ENCODE data around the gene GNG7. TPM values are rescaled to one million over a fixed set of nuclear protein-coding genes. Genes with fewer than 3 reads are reported as not detected.
A peak's percentile ranks its signal among the peaks of the same experiment; 100 is the strongest.

GNG7 gene
- total and polyA plus RNA-seq, 10 of the 15 experiments (the other 5 are each of a cell fraction or from before 2014, with no cell fraction given): 1.9 to 13.6 (median 6.5) TPM

GRCh38 chr19:2666344-2666994, 36.0 kb downstream of the GNG7 start:
- BruUV-seq (replicated peaks): no TSS peak
- DNase-seq (ENCODE audit: low read depth, low spot score): no peak
- Histone ChIP-seq H3K9me3 (replicated peaks; ENCODE audit: control insufficient read depth, insufficient read depth, low read length) (peaks cover 13% of the 10 kb centered on the region), H3K79me2 (ENCODE audit: control insufficient read depth, insufficient read depth, low read length) (peaks cover 3% of the 10 kb centered on the region), H3K4me1 (ENCODE audit: control insufficient read depth, insufficient read depth, low read length) (peaks cover 23% of the 10 kb centered on the region), H3K36me3 (ENCODE audit: control insufficient read depth in 2 of 2, insufficient read depth in 2 of 2, low read length in 1 of 2) (peaks cover 0 to 2% of the 10 kb centered on the region in 2 experiments; a peak in 2 of 4 replicates), H4K20me1 (ENCODE audit: control insufficient read depth, insufficient read depth) (no peaks in the 10 kb centered on the region), H3K27me3 (replicated peaks in 1 of 2; ENCODE audit: control insufficient read depth in 2 of 2, insufficient read depth in 2 of 2, low read length in 1 of 2) (no peaks in the 10 kb centered on the region), H3K9ac (ENCODE audit: control insufficient read depth, insufficient read depth, low read length) (no peak overlapping the region), H3K27ac (ENCODE audit: control insufficient read depth, insufficient read depth) (no peak overlapping the region), H2AFZ (ENCODE audit: control insufficient read depth, low read depth, low read length) (no peak overlapping the region), H3K4me3 (no peak overlapping the region), H3K4me2 (ENCODE audit: control insufficient read depth, insufficient read depth) (no peak overlapping the region)
- ChIA-PET POLR2A (no interaction called here), SMC1A (ENCODE audit: uncharacterized antibody, unreplicated experiment) (no interaction called here), CTCF (interaction anchor here (1.6 kb wide), 1 partner anchor 18 kb away, joined by 3 read pairs; no protein-coding TSS in a partner anchor), RAD21 (ENCODE audit: unreplicated experiment) (no interaction called here)
- FAIRE-seq: no peak
- ATAC-seq: no peak
- 87% methylated on average over 9 of the region's 9 CpGs for WGBS (ENCODE audit: insufficient coverage, insufficient replicate concordance, low lambda C conversion rate, missing lambda C conversion rate)
- intact Hi-C loops (cut with micrococcal nuclease; ENCODE audit: unreplicated experiment): loop anchor here (5.0 kb wide), 1 partner anchor 71 kb away; no protein-coding TSS in a partner anchor
- in situ Hi-C loops (cut with MboI): no loop called here
- TF ChIP-seq ZBTB40 (IDR thresholded peaks at IDR 0.05; ENCODE audit: borderline replicate concordance) (peak; percentile 75), KDM1A (IDR thresholded peaks at IDR 0.05; ENCODE audit: borderline replicate concordance) (no peak)

Data from GM12878 (cell line).